ENCODE measurements around the gene ATP6V0A1.
"Not testable (repeated sequence)": the region's sequence is repeated elsewhere in the genome, so short reads cannot be mapped to it uniquely, and the experiment has no call there.

Gene ATP6V0A1

GRCh38 chr17:42475835-42476234 is 17.2 kb downstream of the ATP6V0A1 start:
- in situ Hi-C loops (cut with HindIII; ENCODE audit: low sequenced_read_pairs) = no loop called here

- in situ Hi-C loops (cut with HindIII; ENCODE audit: low sequenced_read_pairs) = no loop called here
Measured at GRCh38 chr17:42476411-42476810, 17.7 kb downstream of the ATP6V0A1 start.

GRCh38 chr17:42477173-42477572 is 18.5 kb downstream of the ATP6V0A1 start:
- in situ Hi-C loops (cut with HindIII; ENCODE audit: low sequenced_read_pairs) = no loop called here

GRCh38 chr17:42477824-42478223 is 19.1 kb downstream of the ATP6V0A1 start:
- in situ Hi-C loops (cut with HindIII; ENCODE audit: low sequenced_read_pairs) = not testable (repeated sequence)

GRCh38 chr17:42484304-42484703 is 25.6 kb downstream of the ATP6V0A1 start:
- in situ Hi-C loops (cut with HindIII; ENCODE audit: low sequenced_read_pairs) = no loop called here

- in situ Hi-C loops (cut with HindIII; ENCODE audit: low sequenced_read_pairs) = no loop called here
Measured at GRCh38 chr17:42485680-42486079, 27.0 kb downstream of the ATP6V0A1 start.

GRCh38 chr17:42488032-42488431 is 29.4 kb downstream of the ATP6V0A1 start:
- in situ Hi-C loops (cut with HindIII; ENCODE audit: low sequenced_read_pairs) = no loop called here

GRCh38 chr17:42493319-42493718 is 34.6 kb downstream of the ATP6V0A1 start:
- in situ Hi-C loops (cut with HindIII; ENCODE audit: low sequenced_read_pairs) = no loop called here

GRCh38 chr17:42494673-42495072 is 36.0 kb downstream of the ATP6V0A1 start:
- in situ Hi-C loops (cut with HindIII; ENCODE audit: low sequenced_read_pairs) = no loop called here

- in situ Hi-C loops (cut with HindIII; ENCODE audit: low sequenced_read_pairs) = no loop called here
Measured at GRCh38 chr17:42498828-42499227, 40.1 kb downstream of the ATP6V0A1 start.

GRCh38 chr17:42502091-42502490 is 43.4 kb downstream of the ATP6V0A1 start:
- in situ Hi-C loops (cut with HindIII; ENCODE audit: low sequenced_read_pairs) = loop anchor here (25.0 kb wide), 1 partner anchor 190 kb away; no protein-coding TSS in a partner anchor

- in situ Hi-C loops (cut with HindIII; ENCODE audit: low sequenced_read_pairs) = loop anchor here (25.0 kb wide), 1 partner anchor 191 kb away; no protein-coding TSS in a partner anchor
Measured at GRCh38 chr17:42502926-42503325, 44.2 kb downstream of the ATP6V0A1 start.

GRCh38 chr17:42507671-42508070 is 49.0 kb downstream of the ATP6V0A1 start:
- in situ Hi-C loops (cut with HindIII; ENCODE audit: low sequenced_read_pairs) = loop anchor here (25.0 kb wide), 1 partner anchor 195 kb away; no protein-coding TSS in a partner anchor

GRCh38 chr17:42508426-42509165 is 49.9 kb downstream of the ATP6V0A1 start:
- in situ Hi-C loops (cut with HindIII; ENCODE audit: low sequenced_read_pairs) = loop anchor here (25.0 kb wide), 1 partner anchor 196 kb away; no protein-coding TSS in a partner anchor

- in situ Hi-C loops (cut with HindIII; ENCODE audit: low sequenced_read_pairs) = loop anchor here (25.0 kb wide), 1 partner anchor 197 kb away; no protein-coding TSS in a partner anchor
Measured at GRCh38 chr17:42509409-42509808, 50.7 kb downstream of the ATP6V0A1 start.

GRCh38 chr17:42509841-42510240 is 51.2 kb downstream of the ATP6V0A1 start:
- in situ Hi-C loops (cut with HindIII; ENCODE audit: low sequenced_read_pairs) = loop anchor here (25.0 kb wide), 1 partner anchor 198 kb away; no protein-coding TSS in a partner anchor

- in situ Hi-C loops (cut with HindIII; ENCODE audit: low sequenced_read_pairs) = loop anchor here (25.0 kb wide), 1 partner anchor 200 kb away; no protein-coding TSS in a partner anchor
Measured at GRCh38 chr17:42512246-42512645, 53.6 kb downstream of the ATP6V0A1 start.

GRCh38 chr17:42512733-42513251 is 54.1 kb downstream of the ATP6V0A1 start:
- in situ Hi-C loops (cut with HindIII; ENCODE audit: low sequenced_read_pairs) = loop anchor here (25.0 kb wide), 1 partner anchor 200 kb away; no protein-coding TSS in a partner anchor

- in situ Hi-C loops (cut with HindIII; ENCODE audit: low sequenced_read_pairs) = loop anchor here (25.0 kb wide), 1 partner anchor 201 kb away; no protein-coding TSS in a partner anchor
Measured at GRCh38 chr17:42513686-42514085, 55.0 kb downstream of the ATP6V0A1 start.

GRCh38 chr17:42514279-42514678 is 55.6 kb downstream of the ATP6V0A1 start:
- in situ Hi-C loops (cut with HindIII; ENCODE audit: low sequenced_read_pairs) = loop anchor here (25.0 kb wide), 1 partner anchor 202 kb away; no protein-coding TSS in a partner anchor

GRCh38 chr17:42514867-42515266 is 56.2 kb downstream of the ATP6V0A1 start:
- in situ Hi-C loops (cut with HindIII; ENCODE audit: low sequenced_read_pairs) = loop anchor here (25.0 kb wide), 1 partner anchor 203 kb away; no protein-coding TSS in a partner anchor

- in situ Hi-C loops (cut with HindIII; ENCODE audit: low sequenced_read_pairs) = loop anchor here (25.0 kb wide), 1 partner anchor 205 kb away; no protein-coding TSS in a partner anchor
Measured at GRCh38 chr17:42517516-42517915, 58.8 kb downstream of the ATP6V0A1 start.

Measured in DLD1 (cell line).